Measurements from ENCODE around the gene UBE2V1. TPM values are rescaled to one million over a fixed set of nuclear protein-coding genes. Genes with fewer than 3 reads are reported as not detected.
A peak's percentile ranks its signal among the peaks of the same experiment; 100 is the strongest.

UBE2V1 gene
- total and polyA plus RNA-seq, 2 of the 13 experiments (the other 11 are each of a cell fraction or from before 2014, with no cell fraction given), result 81.3 to 132 TPM

DNA sequence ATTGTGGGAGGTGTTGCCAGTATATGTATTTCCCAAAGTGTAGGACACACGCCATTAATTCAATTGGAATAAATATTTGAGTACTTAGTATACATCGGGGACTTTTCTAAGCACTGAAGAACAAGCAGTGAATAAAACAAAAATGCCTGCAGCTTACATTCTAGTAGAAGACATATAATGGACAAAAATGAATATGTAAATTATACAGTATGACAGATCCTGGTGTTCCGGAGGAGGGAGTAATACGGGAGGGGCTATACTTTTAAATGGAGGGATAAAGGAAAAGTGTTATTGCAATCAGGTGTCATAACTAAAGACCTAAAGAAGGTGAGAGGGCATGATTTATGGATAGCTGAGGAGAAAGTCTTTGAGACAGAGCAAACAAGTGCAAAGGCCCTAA, 15.1 kb downstream of the UBE2V1 start (continued):
- TF ChIP-seq, protein P1, sequence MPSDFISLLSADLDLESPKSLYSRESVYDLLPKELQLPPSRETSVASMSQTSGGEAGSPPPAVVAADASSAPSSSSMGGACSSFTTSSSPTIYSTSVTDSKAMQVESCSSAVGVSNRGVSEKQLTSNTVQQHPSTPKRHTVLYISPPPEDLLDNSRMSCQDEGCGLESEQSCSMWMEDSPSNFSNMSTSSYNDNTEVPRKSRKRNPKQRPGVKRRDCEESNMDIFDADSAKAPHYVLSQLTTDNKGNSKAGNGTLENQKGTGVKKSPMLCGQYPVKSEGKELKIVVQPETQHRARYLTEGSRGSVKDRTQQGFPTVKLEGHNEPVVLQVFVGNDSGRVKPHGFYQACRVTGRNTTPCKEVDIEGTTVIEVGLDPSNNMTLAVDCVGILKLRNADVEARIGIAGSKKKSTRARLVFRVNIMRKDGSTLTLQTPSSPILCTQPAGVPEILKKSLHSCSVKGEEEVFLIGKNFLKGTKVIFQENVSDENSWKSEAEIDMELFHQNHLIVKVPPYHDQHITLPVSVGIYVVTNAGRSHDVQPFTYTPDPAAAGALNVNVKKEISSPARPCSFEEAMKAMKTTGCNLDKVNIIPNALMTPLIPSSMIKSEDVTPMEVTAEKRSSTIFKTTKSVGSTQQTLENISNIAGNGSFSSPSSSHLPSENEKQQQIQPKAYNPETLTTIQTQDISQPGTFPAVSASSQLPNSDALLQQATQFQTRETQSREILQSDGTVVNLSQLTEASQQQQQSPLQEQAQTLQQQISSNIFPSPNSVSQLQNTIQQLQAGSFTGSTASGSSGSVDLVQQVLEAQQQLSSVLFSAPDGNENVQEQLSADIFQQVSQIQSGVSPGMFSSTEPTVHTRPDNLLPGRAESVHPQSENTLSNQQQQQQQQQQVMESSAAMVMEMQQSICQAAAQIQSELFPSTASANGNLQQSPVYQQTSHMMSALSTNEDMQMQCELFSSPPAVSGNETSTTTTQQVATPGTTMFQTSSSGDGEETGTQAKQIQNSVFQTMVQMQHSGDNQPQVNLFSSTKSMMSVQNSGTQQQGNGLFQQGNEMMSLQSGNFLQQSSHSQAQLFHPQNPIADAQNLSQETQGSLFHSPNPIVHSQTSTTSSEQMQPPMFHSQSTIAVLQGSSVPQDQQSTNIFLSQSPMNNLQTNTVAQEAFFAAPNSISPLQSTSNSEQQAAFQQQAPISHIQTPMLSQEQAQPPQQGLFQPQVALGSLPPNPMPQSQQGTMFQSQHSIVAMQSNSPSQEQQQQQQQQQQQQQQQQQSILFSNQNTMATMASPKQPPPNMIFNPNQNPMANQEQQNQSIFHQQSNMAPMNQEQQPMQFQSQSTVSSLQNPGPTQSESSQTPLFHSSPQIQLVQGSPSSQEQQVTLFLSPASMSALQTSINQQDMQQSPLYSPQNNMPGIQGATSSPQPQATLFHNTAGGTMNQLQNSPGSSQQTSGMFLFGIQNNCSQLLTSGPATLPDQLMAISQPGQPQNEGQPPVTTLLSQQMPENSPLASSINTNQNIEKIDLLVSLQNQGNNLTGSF (CRISPR knock-in tag; IDR thresholded peaks at IDR 0.05), result no peak
- TF ChIP-seq NR2F2 (IDR thresholded peaks at IDR 0.05; ENCODE audit: borderline replicate concordance, low read depth) (no peak), MIER3 (CRISPR knock-in tag; IDR thresholded peaks at IDR 0.05; ENCODE audit: borderline replicate concordance) (no peak)

- POLR2A ChIA-PET, result interaction anchor here (0.8 to 1.0 kb wide), 2 partner anchors 19 to 21 kb away, joined by 3 read pairs; no protein-coding TSS in a partner anchor
- no peak for TF ChIP-seq LBX2 (CRISPR knock-in tag; IDR thresholded peaks at IDR 0.05; ENCODE audit: borderline replicate concordance)
- peak; percentile 40 for TF ChIP-seq RBM22 (optimal IDR thresholded peaks at IDR 0.05; ENCODE audit: low read length)
- no peak for TF ChIP-seq ZBTB39 (CRISPR knock-in tag; IDR thresholded peaks at IDR 0.05)
- no peak overlapping the region for H3K9ac ChIP-seq (ENCODE audit: insufficient read depth, low read depth, low read length)
- H3K4me3 ChIP-seq (replicated peaks in 1 of 3; ENCODE audit: insufficient read depth in 1 of 3, low read depth in 2 of 3, low read length in 3 of 3), result no peak overlapping the region
- DNase-seq (ENCODE audit: low spot score), result no peak
- H4K20me1 ChIP-seq (ENCODE audit: insufficient read depth, low read length), result peaks cover 35% of the 10 kb centered on the region
- CTCF ChIA-PET (ENCODE audit: low intra/inter-chr PET ratio, low total read pairs), result no interaction called here
- intact Hi-C loops (cut with micrococcal nuclease; ENCODE audit: unreplicated experiment), result no loop called here
- no peak overlapping the region for H2AFZ ChIP-seq (ENCODE audit: low read length)
- TSS peak; percentile 22 for BruUV-seq (replicated peaks)
- H3K27me3 ChIP-seq (ENCODE audit: control insufficient read depth in 1 of 2, insufficient read depth in 2 of 2, low read length in 2 of 2), result no peaks in the 10 kb centered on the region
- peaks cover 73% of the 10 kb centered on the region for H3K79me2 ChIP-seq (ENCODE audit: insufficient read depth, low read length)
- H3K4me2 ChIP-seq (ENCODE audit: low read depth, low read length), result no peak overlapping the region
- FAIRE-seq, result no peak
- H3K9me3 ChIP-seq (ENCODE audit: low read length), result no peaks in the 10 kb centered on the region
- peaks cover 35 to 72% of the 10 kb centered on the region in 2 experiments for H3K36me3 ChIP-seq (replicated peaks in 1 of 2; ENCODE audit: control insufficient read depth in 1 of 2, insufficient read depth in 2 of 2, low read length in 2 of 2)
- H3K4me1 ChIP-seq (ENCODE audit: insufficient read depth, low read length), result peaks cover 6% of the 10 kb centered on the region
- in situ Hi-C loops (cut with HindIII; ENCODE audit: extremely low pct_ligation_motif_present, low pct_unique_long_range_greater_than_20kb), result no loop called here
- ATAC-seq, result no peak
- WGBS (ENCODE audit: low lambda C conversion rate), result 95% methylated on average over 3 of the region's 3 CpGs
- H3K27ac ChIP-seq (ENCODE audit: extremely low read length, insufficient read depth, low read length), result no peak overlapping the region
These were observed 16.7 kb downstream of the UBE2V1 start for GRCh38 chr20:50096237-50096636.
